ENCODE data around the gene OSTC. TPM values are rescaled to one million over a fixed set of nuclear protein-coding genes. Genes with fewer than 3 reads are reported as not detected.

The OSTC gene
- polyA plus RNA-seq, 3 donors from 2014 or later, result 152 to 257 (median 182) TPM

DNA sequence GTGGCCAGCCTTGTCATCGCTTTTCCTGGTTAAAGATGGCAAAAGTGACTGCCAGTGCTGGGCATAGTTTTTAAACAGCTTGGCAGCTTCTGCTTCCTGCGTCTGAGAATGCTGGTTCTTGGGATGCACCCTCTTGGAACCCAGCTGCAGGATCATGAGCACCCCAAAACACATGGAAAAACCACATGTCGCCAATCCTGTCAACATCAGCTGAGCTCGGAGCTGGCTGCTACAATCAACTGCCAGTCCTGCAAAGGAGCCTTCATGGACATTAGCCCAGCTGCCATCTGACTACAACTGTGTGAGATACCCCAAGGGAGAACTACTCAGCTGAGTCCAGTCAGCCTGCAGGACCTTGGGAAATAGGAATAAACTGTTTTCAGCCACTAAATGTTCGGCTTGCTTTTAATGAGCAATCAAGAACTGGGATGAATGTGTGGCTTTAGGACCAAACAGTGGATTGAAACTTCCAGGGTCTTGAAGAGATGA is 31.0 kb downstream of the OSTC start:
- Mint-ChIP-seq H3K36me3 (peaks cover 0 to 17% (median 11%) of the 10 kb centered on the region in 3 donors), H3K9me3 (no peaks in the 10 kb centered on the region), H3K27me3 (ENCODE audit: low read depth in 3 of 3) (no peaks in the 10 kb centered on the region), H3K4me3 (no peak overlapping the region), H3K4me1 (no peaks in the 10 kb centered on the region), H3K27ac (no peak overlapping the region)
- no peak for DNase-seq

DNA sequence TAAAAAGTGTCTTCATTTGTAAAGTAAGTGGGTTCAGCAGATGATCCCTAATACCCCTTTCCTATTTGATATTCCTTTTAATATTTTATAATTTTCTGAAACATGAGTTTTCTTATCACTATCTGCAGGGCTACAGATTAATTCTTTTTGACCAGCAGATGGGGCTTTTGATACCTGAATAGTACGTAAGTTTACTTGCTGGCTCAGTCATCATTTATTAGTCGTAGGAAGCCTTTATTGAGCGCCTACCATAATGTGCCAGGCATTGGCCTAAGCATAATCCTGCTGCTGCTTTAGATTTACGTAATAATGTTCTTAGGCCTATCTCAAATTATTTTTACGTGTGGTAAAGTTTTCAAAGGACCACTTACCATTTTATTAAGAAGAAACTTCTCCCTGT is 33.1 kb downstream of the OSTC start:
- H3K4me1 Mint-ChIP-seq, result no peaks in the 10 kb centered on the region
- no peak for DNase-seq

DNA sequence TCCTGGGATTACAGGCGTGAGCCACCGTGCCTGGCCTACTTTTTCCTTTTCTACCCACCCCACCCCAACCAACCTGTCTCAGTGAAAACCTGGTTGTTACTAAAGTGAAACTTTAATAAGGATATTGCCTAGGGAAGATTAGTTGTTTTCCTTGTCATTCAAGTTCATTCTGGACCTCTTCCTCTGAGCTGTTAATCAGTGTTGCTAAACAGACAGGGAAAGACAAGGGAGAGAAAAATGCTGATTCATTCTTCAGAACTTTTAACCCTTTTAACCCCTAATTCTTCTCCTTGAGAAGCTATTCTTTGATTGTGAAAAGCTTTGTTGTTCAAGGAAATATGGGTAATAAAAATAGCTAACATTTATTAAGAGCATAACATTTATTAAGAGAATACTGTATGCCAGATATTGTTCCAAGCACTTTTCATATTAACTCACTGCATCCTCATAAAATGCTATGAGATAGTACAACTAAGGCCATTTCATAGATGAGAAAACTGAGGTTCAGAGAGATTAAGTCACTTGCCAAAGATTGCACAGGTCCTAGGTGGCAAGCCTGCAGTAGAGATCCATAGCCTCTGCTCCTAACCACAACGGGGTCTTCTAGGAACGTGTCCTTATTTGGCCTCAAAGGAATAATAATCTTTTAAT is 34.8 kb downstream of the OSTC start:
- Mint-ChIP-seq H3K27ac (no peak overlapping the region), H3K4me3 (no peak overlapping the region), H3K36me3 (peaks cover 0 to 3% (median 0%) of the 10 kb centered on the region in 3 donors), H3K4me1 (no peaks in the 10 kb centered on the region), H3K9me3 (no peaks in the 10 kb centered on the region), H3K27me3 (ENCODE audit: low read depth in 3 of 3) (peaks cover 0 to 2% (median 0%) of the 10 kb centered on the region in 3 donors)
- no peak for DNase-seq

More for the DNA sequence above, 33.1 kb downstream of the OSTC start:
- H3K9me3 Mint-ChIP-seq, result no peaks in the 10 kb centered on the region
- H3K4me3 Mint-ChIP-seq, result no peak overlapping the region
- H3K36me3 Mint-ChIP-seq, result peaks cover 0 to 7% (median 5%) of the 10 kb centered on the region in 3 donors
- H3K27me3 Mint-ChIP-seq (ENCODE audit: low read depth in 3 of 3), result peaks cover 0 to 2% (median 0%) of the 10 kb centered on the region in 3 donors
- H3K27ac Mint-ChIP-seq, result no peak overlapping the region

DNA sequence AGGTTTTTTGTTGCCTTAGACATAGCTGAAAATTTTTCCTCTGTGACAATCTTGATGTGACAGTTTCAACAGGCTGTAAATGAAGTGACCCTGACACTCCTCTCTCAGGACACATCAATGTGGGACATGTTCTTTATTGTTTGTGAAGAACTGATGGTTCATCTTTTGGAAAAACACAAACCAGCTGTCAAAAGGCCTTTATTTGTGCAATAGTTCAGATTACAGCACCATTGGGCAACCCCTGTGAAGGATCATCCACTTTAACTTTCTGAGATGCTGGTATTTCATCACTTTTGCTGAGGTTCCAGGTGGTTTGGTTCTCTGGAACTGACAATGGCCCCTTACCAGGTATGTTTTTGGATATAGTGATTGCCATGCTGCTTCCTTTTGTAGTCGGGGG is 40.3 kb downstream of the OSTC start:
- Mint-ChIP-seq H3K9me3 (no peaks in the 10 kb centered on the region), H3K27ac (no peak overlapping the region), H3K4me1 (no peaks in the 10 kb centered on the region), H3K27me3 (ENCODE audit: low read depth in 3 of 3) (peaks cover 0 to 2% (median 0%) of the 10 kb centered on the region in 3 donors), H3K4me3 (no peak overlapping the region), H3K36me3 (no peaks in the 10 kb centered on the region)
- DNase-seq, result no peak

DNA sequence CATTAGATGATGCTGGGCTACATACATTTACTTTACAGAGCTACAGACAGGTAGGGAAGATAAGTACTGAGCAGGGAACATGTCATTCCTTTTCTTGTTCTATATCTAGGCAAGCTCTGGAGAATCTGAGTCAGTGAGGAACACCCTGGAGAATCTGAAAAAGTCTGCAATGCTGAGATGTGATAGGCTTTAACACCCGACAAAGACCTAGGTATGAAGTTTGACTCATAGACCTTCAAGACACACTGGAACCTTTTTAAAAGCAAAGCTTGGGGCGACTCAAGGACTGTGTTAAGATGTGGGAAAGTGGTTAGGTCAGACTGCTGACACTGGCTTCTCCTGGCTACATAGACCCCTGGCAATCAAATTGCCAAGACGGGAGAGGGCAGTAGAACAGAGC is 42.8 kb downstream of the OSTC start:
- no peaks in the 10 kb centered on the region for H3K36me3 Mint-ChIP-seq
- no peaks in the 10 kb centered on the region for H3K4me1 Mint-ChIP-seq
- no peak overlapping the region for H3K27ac Mint-ChIP-seq
- no peaks in the 10 kb centered on the region for H3K9me3 Mint-ChIP-seq
- no peak for DNase-seq
- H3K4me3 Mint-ChIP-seq, result no peak overlapping the region
- H3K27me3 Mint-ChIP-seq (ENCODE audit: low read depth in 3 of 3), result peaks cover 0 to 2% (median 0%) of the 10 kb centered on the region in 3 donors

DNA sequence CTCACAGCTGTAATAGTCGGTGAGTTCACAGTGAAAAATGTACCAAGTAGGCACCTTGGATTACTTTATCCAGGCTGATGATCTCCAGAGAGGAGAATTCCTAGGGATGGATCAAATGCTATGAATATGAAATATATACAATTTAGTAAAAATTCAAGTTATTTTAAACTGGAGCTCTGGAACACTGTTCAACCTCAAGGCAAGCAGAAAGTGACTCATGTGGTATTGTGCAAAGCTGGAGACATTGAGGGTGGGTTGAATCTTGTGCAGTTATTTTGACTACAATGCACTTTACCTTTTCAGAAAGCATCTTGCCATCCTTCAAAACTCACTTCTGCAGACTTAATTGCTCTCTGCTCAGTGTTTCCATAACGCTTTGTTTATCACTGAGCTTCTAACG is 43.4 kb downstream of the OSTC start:
- peaks cover 0 to 4% (median 4%) of the 10 kb centered on the region in 3 donors for H3K27me3 Mint-ChIP-seq (ENCODE audit: low read depth in 3 of 3)
- no peak overlapping the region for H3K27ac Mint-ChIP-seq
- no peaks in the 10 kb centered on the region for H3K4me1 Mint-ChIP-seq
- H3K9me3 Mint-ChIP-seq, result no peaks in the 10 kb centered on the region
- no peak for DNase-seq
- H3K36me3 Mint-ChIP-seq, result no peaks in the 10 kb centered on the region
- H3K4me3 Mint-ChIP-seq, result no peak overlapping the region

DNA sequence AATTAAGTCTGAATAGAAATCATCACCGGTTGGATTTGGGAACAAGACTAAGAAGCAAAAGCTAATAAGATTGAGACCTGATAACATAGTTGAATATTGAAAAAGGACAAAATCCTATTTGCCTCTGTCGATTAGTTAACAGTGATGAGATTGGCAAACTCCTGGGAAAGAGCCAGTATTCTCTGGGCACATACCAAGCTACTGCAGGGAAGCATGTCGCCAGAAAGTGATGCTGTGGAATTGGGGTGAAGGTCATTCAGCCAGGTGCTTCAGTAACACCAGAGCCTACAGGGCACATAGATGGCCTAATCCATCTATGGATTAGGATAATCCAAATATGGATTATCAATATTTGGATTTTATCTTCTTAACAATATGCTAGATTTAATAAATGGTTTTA is 44.0 kb downstream of the OSTC start:
- H3K9me3 Mint-ChIP-seq, result no peaks in the 10 kb centered on the region
- DNase-seq, result no peak

DNA sequence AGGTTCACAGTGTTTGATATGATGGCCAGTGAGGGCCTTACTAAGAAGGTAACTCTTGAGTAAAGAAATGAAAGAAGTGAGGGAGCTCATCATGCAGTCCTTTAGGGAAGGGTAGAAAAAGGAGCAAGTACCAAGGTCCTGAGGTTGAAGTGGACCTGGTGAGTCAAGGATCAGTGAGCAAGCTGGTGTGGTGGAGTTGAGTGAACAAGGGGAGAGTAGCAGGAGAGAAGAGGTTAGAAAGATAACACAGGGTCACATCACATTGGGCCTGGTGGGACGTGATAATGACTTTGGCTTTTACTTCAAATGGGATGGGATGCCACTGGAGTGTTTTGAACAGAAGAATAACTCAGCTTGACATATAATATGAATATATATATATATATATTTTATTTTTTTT is 44.7 kb downstream of the OSTC start:
- Mint-ChIP-seq H3K4me1 (no peaks in the 10 kb centered on the region), H3K36me3 (no peaks in the 10 kb centered on the region), H3K4me3 (no peak overlapping the region), H3K9me3 (no peaks in the 10 kb centered on the region), H3K27me3 (ENCODE audit: low read depth in 3 of 3) (peaks cover 0 to 4% (median 4%) of the 10 kb centered on the region in 3 donors), H3K27ac (no peak overlapping the region)
- DNase-seq, result no peak

More for the DNA sequence above, 44.0 kb downstream of the OSTC start:
- H3K4me1 Mint-ChIP-seq, result no peaks in the 10 kb centered on the region
- H3K27me3 Mint-ChIP-seq (ENCODE audit: low read depth in 3 of 3), result peaks cover 0 to 4% (median 4%) of the 10 kb centered on the region in 3 donors
- no peak overlapping the region for H3K4me3 Mint-ChIP-seq
- no peaks in the 10 kb centered on the region for H3K36me3 Mint-ChIP-seq
- no peak overlapping the region for H3K27ac Mint-ChIP-seq

DNA sequence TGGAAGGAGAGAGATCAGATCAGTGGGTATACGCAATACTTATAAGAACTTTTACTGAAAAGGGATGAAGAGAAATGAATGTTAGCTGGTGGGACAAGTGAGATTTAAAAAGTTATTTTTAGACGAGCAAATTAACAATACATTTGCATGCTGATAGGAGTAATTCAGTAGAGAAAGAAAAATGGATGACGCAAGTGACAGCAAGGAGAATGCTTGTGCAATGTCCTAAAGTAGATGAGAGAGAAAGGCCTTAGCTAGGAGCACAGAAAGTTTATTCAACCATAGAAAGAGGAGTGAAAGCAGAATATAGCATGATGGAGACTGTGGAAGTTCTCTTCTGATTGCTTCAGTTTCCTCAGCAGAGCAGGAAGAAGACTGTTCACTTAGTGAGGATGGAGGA is 45.8 kb downstream of the OSTC start:
- no peaks in the 10 kb centered on the region for H3K9me3 Mint-ChIP-seq
- H3K4me3 Mint-ChIP-seq, result no peak overlapping the region

DNA sequence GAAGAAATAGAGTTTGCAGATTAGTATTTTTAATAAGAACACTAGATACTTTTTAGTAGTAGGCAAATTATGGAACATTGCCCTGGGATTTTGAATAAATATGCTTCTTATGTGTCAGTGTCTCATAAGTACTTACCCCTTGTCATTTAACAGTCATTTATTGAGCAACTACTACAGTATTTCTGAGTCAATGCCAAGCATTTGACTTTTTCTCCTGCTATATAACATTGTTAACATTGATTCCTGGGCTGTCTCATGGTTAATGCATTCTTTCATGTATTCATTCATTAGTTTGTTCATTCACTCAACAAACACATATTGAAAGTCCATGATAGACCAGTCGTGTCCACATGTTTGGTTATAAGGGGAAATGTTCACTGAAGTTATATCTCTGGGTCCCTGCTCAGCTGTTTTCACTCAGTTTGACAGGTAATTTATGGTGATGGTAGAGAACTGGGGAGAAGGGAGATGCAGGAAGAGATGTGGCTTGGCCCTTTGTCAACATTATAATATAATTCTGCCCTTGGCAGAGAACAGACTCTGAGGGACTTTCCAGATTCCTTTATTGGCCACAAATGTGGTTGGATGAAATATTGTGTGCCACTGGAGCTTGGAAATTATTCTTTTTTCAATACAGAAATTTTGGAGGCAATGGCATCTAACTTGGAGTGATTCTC is 49.8 kb downstream of the OSTC start:
- H3K27me3 Mint-ChIP-seq (ENCODE audit: low read depth in 3 of 3), result peaks cover 0 to 7% (median 4%) of the 10 kb centered on the region in 3 donors
- H3K9me3 Mint-ChIP-seq, result no peaks in the 10 kb centered on the region
- H3K36me3 Mint-ChIP-seq, result no peaks in the 10 kb centered on the region
- DNase-seq, result no peak
- peaks cover 8 to 15% of the 10 kb centered on the region in 2 donors for H3K4me1 Mint-ChIP-seq
- no peak overlapping the region for H3K4me3 Mint-ChIP-seq
- H3K27ac Mint-ChIP-seq, result no peak overlapping the region

More for the DNA sequence above, 45.8 kb downstream of the OSTC start:
- Mint-ChIP-seq H3K36me3 (no peaks in the 10 kb centered on the region), H3K4me1 (no peaks in the 10 kb centered on the region), H3K27me3 (ENCODE audit: low read depth in 3 of 3) (peaks cover 0 to 4% (median 4%) of the 10 kb centered on the region in 3 donors), H3K27ac (no peak overlapping the region)
- DNase-seq, result no peak

DNA sequence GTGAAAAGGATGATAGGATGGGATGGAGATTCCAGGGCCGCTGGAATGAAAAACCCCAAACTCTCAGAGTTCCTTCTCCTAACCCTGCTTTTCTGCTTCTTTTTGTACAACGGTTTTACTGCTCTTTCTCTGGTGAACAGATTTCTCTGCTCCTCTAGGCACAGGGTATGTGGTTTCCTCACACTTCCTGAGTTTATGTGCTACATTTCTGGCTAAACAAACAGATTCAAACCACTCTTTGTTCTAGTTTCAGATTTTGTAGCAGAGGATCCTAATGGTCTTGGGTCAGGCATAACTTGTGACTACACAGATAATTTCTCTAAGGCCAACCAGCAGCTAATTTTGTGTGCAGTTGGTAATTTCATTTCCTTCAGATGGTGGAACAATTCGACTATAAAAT is 52.6 kb downstream of the OSTC start:
- H3K4me1 Mint-ChIP-seq, result peaks cover 8 to 15% of the 10 kb centered on the region in 2 donors
- peak overlapping the region in 2 of 6 donors; percentile 7 to 10 for H3K27ac Mint-ChIP-seq
- no peaks in the 10 kb centered on the region for H3K9me3 Mint-ChIP-seq
- peaks cover 0 to 7% (median 4%) of the 10 kb centered on the region in 3 donors for H3K27me3 Mint-ChIP-seq (ENCODE audit: low read depth in 3 of 3)
- H3K4me3 Mint-ChIP-seq, result no peak overlapping the region
- no peaks in the 10 kb centered on the region for H3K36me3 Mint-ChIP-seq
- no peak for DNase-seq

DNA sequence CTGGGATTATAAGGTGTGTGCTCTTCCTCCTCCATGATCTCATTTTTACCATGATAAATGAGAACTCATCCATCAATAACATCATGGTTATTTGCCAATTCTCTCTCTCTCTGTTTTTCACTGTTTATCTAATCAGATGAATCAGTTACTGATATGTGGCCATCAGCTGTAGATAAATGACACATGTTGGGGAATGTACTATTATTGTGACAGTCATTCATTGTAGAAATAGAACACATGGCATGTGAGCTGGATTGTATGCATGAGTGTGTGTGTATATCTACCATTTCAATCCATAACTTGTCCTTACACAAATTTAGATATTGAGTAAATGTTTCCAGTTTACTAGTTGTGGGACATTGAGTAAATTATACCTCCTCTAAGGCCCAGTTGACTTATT is 53.0 kb downstream of the OSTC start:
- Mint-ChIP-seq H3K27me3 (ENCODE audit: low read depth in 3 of 3) (peaks cover 0 to 4% (median 3%) of the 10 kb centered on the region in 3 donors), H3K4me1 (peaks cover 8 to 15% of the 10 kb centered on the region in 2 donors), H3K4me3 (no peak overlapping the region), H3K36me3 (no peaks in the 10 kb centered on the region), H3K27ac (no peak overlapping the region), H3K9me3 (no peaks in the 10 kb centered on the region)
- DNase-seq, result no peak

DNA sequence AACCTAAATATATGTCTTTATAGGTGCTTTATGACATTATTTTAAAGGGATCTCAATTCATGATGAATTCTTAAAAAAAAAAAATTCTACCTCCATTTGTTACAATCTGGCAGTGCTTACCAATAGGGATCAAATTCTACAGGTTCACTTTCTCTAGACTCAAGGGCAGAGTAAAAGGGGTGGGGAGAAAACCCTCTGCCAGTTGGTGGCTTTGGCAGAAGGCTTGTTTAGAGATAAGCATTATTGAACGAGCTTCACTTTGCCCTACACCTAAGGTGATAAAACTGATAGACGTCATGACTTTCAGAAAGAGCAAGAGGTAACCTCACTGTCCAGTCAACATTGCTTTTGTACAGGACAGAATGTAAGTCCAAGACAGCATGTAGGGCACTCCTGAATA is 53.6 kb downstream of the OSTC start:
- no peaks in the 10 kb centered on the region for H3K9me3 Mint-ChIP-seq
- H3K4me1 Mint-ChIP-seq, result peaks cover 8 to 15% of the 10 kb centered on the region in 2 donors
- no peak overlapping the region for H3K27ac Mint-ChIP-seq
- no peaks in the 10 kb centered on the region for H3K36me3 Mint-ChIP-seq
- no peak overlapping the region for H3K4me3 Mint-ChIP-seq
- no peak for DNase-seq
- peaks cover 0 to 3% (median 0%) of the 10 kb centered on the region in 3 donors for H3K27me3 Mint-ChIP-seq (ENCODE audit: low read depth in 3 of 3)

DNA sequence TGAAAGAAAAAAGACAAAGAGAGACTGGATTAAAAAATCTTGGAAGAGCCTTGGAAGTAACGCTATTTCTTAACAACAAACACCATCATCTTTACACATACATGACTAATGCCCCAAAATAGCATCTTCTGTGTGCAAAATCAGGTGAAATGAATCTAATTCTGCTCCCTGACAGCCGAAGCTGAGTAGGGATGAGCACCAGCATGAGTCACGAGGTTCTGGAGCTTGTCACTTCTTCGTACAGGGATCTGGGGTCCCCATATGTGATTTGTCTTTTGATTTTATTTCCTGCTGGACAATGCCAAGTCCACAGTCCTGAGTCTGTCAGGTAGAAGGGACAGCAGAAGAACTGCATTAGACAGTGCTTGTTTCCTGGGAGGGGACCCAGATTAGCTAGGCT is 55.9 kb downstream of the OSTC start:
- Mint-ChIP-seq H3K4me3 (no peak overlapping the region), H3K36me3 (no peaks in the 10 kb centered on the region), H3K4me1 (peaks cover 8 to 15% of the 10 kb centered on the region in 2 donors), H3K27me3 (ENCODE audit: low read depth in 3 of 3) (peaks cover 0 to 3% (median 0%) of the 10 kb centered on the region in 3 donors), H3K27ac (no peak overlapping the region), H3K9me3 (peaks cover 0 to 2% (median 0%) of the 10 kb centered on the region in 6 donors)
- DNase-seq, result no peak
